Measurements from ENCODE around the gene UBE2QL1.

UBE2QL1 gene

GRCh38 chr5:6430418-6431028 is 18.1 kb upstream of the UBE2QL1 start:
- no peak for DNase-seq

GRCh38 chr5:6431214-6432195 is 17.2 kb upstream of the UBE2QL1 start:
- no peak for DNase-seq

- DNase-seq = no peak
Observed at GRCh38 chr5:6432206-6432605, 16.5 kb upstream of the UBE2QL1 start.

- DNase-seq = no peak
Observed at GRCh38 chr5:6434731-6435130, 13.9 kb upstream of the UBE2QL1 start.

GRCh38 chr5:6435356-6435755 is 13.3 kb upstream of the UBE2QL1 start:
- DNase-seq = peak; percentile 23

GRCh38 chr5:6436715-6437331 is 11.8 kb upstream of the UBE2QL1 start:
- DNase-seq = no peak

GRCh38 chr5:6439588-6440550 is 8.8 kb upstream of the UBE2QL1 start:
- no peak for DNase-seq

GRCh38 chr5:6442333-6442732 is 6.3 kb upstream of the UBE2QL1 start:
- DNase-seq = no peak

- DNase-seq = no peak
Observed at GRCh38 chr5:6443326-6443725, 5.3 kb upstream of the UBE2QL1 start.

- DNase-seq = no peak
Observed at GRCh38 chr5:6446042-6446441, 2.6 kb upstream of the UBE2QL1 start.

GRCh38 chr5:6446626-6447309 is 1.9 kb upstream of the UBE2QL1 start:
- no peak for DNase-seq

GRCh38 chr5:6447384-6448140 is 1.1 kb upstream of the UBE2QL1 start:
- DNase-seq = no peak

GRCh38 chr5:6448141-6448491 is 543 bp upstream of the UBE2QL1 start:
- no peak for DNase-seq

- peak; percentile 49 for DNase-seq
Observed at GRCh38 chr5:6449465-6450158, 953 bp downstream of the UBE2QL1 start.

- DNase-seq = peak; percentile 14
Observed at GRCh38 chr5:6450319-6450833, 1.7 kb downstream of the UBE2QL1 start.

- peak; percentile 23 for DNase-seq
Observed at GRCh38 chr5:6452622-6453504, 4.2 kb downstream of the UBE2QL1 start.

- no peak for DNase-seq
Observed at GRCh38 chr5:6453937-6454560, 5.4 kb downstream of the UBE2QL1 start.

GRCh38 chr5:6454628-6455053 is 6.0 kb downstream of the UBE2QL1 start:
- DNase-seq = no peak
